HG03135 (cell line): ENCODE data around the gene WDR83.
"Not testable (repeated sequence)": the region's sequence is repeated elsewhere in the genome, so short reads cannot be mapped to it uniquely, and the experiment has no call there.

ENCODE experiments used
- ATAC-seq: cut with Tn5 transposase; IDR thresholded peaks from one replicate; pipeline ENCODE4 v1.9.1; 2021; ENCODE audit warnings: mild to moderate bottlenecking, moderate library complexity; ENCODE audit not compliant: unreplicated experiment

WDR83 gene

GRCh38 chr19:12711187-12711586 lies 44.6 kb downstream of the WDR83 start:
- no peak for ATAC-seq

- ATAC-seq = not testable (repeated sequence)
These were observed 45.5 kb downstream of the WDR83 start for GRCh38 chr19:12712077-12712476.

GRCh38 chr19:12713304-12713703 lies 46.7 kb downstream of the WDR83 start:
- ATAC-seq = not testable (repeated sequence)

GRCh38 chr19:12715102-12715501 lies 48.5 kb downstream of the WDR83 start:
- no peak for ATAC-seq

- no peak for ATAC-seq
These were observed 49.3 kb downstream of the WDR83 start for GRCh38 chr19:12715929-12716328.

- no peak for ATAC-seq
These were observed 53.7 kb downstream of the WDR83 start for GRCh38 chr19:12720296-12720695.

GRCh38 chr19:12720851-12721655 lies 54.4 kb downstream of the WDR83 start:
- ATAC-seq = no peak

GRCh38 chr19:12721656-12722565 lies 55.3 kb downstream of the WDR83 start:
- ATAC-seq = peak; percentile 20

- peak; percentile 69 for ATAC-seq
These were observed 56.2 kb downstream of the WDR83 start for GRCh38 chr19:12722566-12723380.

GRCh38 chr19:12723381-12723640 lies 56.7 kb downstream of the WDR83 start:
- no peak for ATAC-seq

GRCh38 chr19:12723641-12724426 lies 57.2 kb downstream of the WDR83 start, which contains the start of gene TNPO2:
TSS of gene TNPO2 (minus strand) at chr19:12723932. CDS start at chr19:12720977, 2,955 bp downstream.
- no peak for ATAC-seq
